GM19023 (cell line): ENCODE results near the gene ARID5A.

Experiments
- ATAC-seq: cut with Tn5 transposase; IDR thresholded peaks from one replicate; pipeline ENCODE4 v1.9.1; 2021; ENCODE audit warnings: mild to moderate bottlenecking, moderate library complexity; ENCODE audit not compliant: unreplicated experiment

The ARID5A gene

DNA sequence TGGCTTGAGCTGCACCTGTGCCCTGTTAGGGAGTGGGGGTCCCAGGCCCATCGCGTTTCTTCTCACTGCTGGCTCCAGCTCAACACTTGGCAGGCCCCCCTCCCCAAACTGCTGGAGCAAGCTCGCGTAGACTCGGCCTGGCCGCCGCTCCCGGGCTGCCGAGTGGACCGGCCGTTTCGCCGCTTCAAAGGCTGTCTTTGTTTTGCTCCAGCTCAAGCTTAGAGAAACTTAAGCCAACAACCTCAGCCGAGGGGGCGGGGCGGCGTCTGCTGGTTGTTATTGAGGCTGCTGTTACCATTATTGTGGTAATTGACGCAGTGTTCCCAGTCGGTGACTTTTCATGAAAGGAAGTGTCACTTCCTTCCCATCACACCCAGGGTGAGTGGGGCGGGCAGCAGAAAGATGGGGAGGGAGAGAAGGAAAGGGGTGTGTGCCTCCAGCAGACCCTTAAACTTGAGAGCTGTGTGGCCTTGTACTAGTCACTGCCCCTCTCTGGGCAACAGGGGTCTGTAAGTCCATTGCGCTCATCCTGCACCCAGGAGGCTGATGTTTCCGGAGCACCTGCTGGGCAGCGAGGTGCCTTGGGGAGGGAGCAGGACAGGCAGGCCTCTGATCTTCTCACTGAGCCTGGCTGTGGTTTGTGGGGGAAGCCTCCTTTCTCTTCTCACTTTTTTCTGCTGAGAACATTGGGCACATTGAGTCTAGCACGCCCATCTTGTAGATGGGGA, 2.1 kb downstream of the ARID5A start:
- no peak for ATAC-seq

GRCh38 chr2:96539215-96539920, 2.8 kb downstream of the ARID5A start:
- no peak for ATAC-seq

GRCh38 chr2:96540136-96540535, 3.6 kb downstream of the ARID5A start:
- no peak for ATAC-seq

- no peak for ATAC-seq
Observed at GRCh38 chr2:96541398-96542152, 5.0 kb downstream of the ARID5A start.

- no peak for ATAC-seq
Observed at GRCh38 chr2:96542357-96542977, 5.9 kb downstream of the ARID5A start.

DNA sequence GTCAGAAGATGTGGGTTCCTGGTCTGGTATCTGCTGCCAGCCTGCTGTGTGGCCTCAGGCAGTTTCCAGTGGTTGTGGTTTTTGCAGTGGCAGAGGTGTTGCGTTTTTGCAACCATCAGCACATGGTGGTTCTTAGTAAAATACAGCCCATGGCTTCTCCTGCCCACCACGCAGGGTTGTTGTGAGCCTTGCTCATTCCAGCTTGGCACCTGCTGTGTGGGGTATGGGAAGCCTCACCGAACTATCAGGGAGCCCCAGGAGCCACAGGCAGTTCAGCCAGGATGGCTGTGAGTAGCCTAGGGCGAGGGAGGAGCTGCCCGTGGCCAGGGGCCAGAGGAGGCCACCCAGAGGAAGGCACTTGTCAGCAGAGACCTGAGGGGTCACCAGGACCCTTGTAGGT, 9.8 kb downstream of the ARID5A start:
- ATAC-seq = no peak

DNA sequence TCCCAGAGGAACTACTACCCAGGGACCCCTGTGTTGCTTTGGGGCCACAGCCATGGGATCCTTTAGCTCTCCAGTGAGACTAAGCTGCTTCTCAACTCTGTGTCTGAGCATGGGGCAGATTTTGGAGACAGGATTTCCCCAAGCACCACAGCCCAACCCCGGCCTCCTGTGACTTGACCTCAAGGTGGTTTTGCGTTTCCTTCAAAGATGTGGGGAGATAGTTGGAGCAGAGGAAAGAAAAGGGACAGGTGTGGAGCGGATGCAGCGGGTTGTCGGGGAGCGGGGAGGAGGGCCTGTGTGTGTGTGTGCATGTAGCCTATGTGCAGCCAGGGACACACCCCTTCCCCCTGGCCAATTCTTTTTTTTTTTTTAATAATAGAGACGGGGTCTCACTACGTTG, 10.2 kb downstream of the ARID5A start:
- no peak for ATAC-seq

GRCh38 chr2:96547203-96547641, 10.7 kb downstream of the ARID5A start:
- ATAC-seq = no peak

GRCh38 chr2:96547731-96548171, 11.2 kb downstream of the ARID5A start:
- ATAC-seq = no peak

GRCh38 chr2:96548558-96549465, 12.3 kb downstream of the ARID5A start:
- ATAC-seq = no peak

DNA sequence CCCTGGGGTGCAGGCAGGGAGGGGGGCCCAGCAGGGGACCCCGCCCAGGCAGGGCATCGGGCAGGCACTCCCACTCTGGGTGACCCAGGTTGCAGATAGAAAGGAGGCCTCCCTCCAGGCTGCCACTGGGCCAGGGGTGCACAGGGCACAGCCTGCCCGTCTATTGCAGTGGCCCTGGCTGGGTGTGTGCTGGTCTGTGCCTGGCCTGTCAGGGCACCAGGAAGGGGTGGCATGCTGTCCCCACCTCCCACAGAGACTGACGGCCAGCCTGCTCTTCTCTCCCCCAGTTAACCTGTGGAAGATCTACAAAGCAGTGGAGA, 12.9 kb downstream of the ARID5A start:
- ATAC-seq = no peak

DNA sequence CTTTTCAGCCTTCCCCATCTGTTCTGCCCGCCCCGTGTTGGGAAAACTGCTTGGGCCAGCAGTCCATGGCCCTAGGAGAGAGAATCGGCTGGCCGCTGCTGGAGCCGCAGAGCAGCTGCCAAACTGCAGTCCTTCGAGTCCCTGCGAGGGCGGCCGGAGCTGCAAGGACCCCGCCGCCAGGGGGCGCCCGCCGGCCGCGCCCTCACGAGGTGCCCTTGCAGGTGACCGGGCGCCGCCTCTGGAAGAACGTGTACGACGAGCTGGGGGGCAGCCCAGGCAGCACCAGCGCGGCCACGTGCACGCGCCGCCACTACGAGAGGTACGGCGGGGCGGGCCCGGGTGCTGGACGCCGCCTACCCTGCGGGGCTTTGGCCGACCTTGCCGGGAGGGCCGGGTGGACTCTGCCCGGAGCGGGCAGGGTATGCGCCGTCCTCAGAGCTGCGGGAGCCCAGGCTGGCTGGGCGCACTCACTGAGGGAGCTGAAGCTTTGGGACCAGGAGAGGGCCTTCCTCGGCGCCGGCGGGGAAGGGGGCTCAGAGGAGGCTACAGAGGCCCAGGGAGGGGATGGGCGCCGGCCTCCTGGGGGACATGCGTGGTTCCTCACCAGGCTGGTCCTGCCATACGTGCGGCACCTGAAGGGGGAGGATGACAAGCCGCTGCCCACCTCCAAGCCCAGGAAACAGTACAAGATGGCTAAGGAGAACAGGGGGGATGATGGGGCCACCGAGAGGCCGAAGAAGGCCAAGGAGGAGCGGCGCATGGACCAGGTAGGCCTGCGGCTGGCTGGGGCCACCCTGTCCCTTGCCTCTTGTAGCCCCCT, 13.6 kb downstream of the ARID5A start:
- ATAC-seq = no peak

DNA sequence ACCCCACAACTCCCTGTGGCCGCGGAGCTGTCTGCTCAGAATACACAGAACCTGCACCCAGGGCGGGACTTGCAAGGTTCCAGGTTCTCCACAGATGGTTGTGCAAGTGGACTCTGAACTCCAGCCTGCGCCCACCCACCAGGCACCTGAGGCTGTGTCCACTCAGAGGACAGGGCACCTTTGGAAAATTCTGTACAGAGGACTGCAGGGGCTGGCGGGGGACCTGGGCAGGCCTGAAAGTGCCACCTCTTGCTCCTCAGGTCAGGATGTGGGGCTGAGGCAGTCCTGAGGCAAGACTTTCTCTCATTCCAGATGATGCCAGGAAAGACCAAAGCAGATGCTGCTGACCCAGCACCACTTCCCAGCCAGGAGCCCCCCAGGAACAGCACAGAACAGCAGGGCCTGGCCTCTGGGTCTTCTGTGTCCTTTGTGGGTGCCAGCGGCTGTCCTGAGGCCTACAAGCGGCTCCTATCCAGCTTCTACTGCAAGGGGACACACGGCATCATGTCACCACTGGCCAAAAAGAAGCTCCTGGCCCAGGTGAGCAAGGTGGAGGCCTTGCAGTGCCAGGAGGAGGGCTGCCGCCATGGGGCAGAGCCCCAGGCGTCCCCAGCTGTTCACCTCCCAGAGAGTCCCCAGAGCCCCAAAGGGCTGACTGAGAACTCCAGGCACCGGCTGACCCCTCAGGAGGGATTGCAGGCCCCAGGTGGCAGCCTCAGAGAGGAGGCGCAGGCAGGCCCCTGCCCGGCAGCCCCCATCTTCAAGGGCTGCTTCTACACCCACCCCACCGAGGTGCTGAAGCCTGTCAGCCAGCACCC, 14.4 kb downstream of the ARID5A start:
- ATAC-seq = no peak

GRCh38 chr2:96551605-96552314, 15.2 kb downstream of the ARID5A start:
- no peak for ATAC-seq

- no peak for ATAC-seq
Observed at GRCh38 chr2:96552315-96553175, 16.0 kb downstream of the ARID5A start.

GRCh38 chr2:96553176-96553956, 16.8 kb downstream of the ARID5A start:
- no peak for ATAC-seq
